GM19043 (cell line): ENCODE data around the gene ZNF366.

Source experiments
- ATAC-seq: cut with Tn5 transposase; IDR thresholded peaks from one replicate; pipeline ENCODE4 v1.9.1; 2021; ENCODE audit warnings: low read depth; ENCODE audit not compliant: unreplicated experiment

ZNF366 gene

DNA sequence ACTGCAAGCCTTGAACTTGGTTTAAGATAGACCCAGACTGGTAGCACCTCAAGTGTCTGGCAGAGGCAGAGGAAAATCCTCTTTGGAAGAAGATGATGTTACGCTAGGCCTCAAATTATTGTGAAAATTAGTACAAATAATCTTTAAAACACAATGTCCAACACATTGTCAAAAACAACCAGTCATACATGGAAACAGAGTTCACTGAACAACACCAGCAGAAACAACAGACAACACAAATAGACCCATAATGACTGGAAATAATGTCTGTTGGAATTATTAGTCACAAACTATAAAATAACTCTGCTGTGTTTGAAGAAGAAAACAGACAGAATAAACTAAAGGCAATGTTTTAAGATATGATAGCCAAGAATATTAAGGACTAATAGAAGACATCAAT, 15.4 kb upstream of the ZNF366 start:
- ATAC-seq = no peak

DNA sequence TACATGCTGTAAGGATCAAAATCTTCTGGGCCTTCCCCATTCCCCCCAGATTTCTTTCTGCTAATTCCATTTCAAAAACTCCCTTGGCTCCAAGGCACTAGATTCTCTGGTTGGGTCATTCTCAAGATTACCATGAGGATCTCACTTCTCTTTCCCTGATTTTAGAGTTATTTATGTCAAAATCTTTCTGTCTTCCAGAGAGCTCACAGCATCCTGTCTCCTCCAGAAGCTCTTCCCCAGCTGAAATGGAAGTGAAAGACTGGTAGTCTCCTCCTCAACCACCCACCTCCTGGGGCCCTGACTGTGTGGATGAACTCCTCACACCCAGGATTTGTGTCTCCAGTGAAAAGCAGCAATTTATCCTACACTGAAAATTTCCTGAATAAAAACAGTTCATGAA, 11.9 kb upstream of the ZNF366 start:
- no peak for ATAC-seq

DNA sequence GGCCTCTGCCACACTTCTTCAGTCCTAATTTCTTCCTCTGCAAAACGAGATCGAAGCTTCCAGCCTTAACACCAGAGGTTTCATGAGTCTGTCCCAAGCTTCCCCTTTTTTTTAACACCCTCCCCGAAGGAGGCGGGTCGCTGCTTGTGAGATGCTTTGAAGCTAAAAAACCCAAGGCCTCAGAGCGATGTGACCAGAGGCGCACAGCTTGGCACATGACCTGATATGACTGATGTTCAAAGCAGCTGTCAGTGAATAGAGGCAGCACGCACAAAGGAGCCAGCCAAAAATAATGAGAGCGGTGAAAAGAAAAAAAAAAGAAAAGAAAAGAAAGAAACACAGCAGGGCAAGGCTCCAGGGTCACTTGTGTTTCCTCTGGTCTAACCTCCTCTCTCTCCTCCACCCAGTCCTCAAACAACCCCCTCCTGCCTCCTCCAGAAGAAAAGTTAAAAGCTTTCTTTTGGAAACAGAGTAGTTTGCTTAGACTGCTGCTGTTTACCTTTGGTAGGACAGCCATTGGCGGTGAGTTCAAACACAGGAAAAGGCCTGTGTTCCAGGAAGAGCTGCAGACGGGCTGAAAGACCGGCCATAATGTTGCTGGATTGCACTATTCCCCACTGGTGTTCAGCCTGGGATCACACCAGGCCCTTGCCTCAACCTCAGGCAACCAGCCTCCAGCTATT, 10.9 kb upstream of the ZNF366 start:
- ATAC-seq = no peak

DNA sequence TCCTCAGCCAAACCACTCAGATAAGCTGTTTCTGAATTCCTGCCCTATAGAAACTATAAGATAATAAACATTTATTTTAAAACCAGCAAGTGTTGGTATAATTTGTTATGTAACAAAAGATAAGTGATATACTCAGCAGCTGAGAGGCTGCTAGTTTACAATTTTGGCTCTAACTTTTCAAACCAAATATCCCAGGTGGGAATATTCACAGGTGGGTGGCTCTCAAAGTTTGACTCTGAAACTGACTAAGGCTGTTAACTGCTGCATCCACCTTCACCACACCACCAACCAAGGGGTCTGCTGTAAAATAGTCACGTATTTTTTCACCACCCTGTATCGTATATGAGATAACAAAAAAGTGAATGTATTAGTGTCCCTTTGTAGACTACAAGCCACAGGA, 9.7 kb upstream of the ZNF366 start:
- ATAC-seq = no peak

DNA sequence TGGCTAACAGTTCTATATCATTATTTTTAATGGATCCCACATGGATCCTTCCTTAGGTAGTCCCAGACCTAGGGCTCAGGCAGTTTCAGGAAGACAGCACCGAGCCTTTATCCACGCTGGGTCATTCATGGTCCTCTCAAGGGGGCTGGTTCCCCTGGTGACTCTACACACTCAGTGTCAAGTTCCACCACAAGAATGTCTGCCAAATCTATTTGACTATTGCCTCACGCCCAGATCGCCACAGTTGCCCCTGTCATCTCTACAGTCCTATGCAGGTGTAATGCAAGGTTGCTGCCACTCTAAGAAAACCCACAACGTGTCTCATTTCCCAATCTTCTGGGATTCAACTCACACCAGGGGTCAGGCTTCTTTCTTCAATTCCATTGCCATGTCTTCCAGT, 8.0 kb upstream of the ZNF366 start:
- ATAC-seq = no peak

DNA sequence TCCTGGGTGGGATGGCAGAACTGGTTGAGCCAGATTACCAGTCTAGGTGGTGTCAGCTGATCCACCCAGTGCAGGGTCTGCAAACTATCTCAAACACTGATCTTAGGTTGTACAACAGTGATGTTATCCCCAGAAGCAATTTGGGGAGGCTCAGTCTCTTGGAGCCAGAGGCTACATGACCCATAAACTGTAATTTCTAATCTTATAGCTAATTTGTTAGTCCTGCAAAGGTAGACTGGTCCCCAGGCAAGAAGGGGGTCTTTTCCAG, 5.3 kb upstream of the ZNF366 start:
- ATAC-seq = no peak

DNA sequence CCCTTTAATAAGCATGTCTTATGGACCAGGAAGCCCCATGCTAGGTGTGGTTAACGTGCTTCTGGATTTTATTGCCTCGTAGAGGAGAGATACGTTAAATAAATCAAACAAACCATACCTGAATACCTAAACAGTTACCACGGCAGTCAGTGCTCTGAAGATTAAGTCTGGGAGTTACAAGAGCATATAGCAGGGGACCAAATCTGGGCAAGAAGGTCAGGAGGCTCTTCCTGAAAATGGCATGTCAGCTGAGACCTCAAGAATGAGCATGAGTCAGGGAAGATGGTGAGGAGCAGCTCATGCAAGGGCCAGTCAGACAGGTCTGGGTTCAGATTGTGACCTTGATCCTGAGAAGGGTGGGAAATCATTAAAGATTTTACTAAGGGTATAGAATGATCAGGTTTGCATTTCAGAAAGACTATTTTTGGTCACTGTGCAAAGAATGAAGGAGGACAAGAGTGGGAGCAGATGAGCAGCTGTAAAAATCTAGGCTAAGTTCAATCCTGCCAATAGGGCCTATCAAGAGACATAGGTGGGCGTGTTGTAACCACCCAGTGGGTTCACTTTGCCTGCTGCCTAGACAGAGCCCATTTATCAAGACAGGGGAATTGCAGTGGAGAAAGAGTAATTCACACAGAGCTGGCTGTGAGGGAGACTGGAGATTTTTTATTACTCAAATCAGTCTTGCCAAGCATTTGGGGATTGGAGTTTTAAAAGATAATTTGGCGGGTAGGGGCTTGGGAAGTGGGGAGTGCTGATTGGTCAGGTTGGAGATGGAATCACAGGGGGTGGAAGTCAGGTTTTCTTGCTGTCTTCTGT, 4.8 kb upstream of the ZNF366 start:
- ATAC-seq = no peak

DNA sequence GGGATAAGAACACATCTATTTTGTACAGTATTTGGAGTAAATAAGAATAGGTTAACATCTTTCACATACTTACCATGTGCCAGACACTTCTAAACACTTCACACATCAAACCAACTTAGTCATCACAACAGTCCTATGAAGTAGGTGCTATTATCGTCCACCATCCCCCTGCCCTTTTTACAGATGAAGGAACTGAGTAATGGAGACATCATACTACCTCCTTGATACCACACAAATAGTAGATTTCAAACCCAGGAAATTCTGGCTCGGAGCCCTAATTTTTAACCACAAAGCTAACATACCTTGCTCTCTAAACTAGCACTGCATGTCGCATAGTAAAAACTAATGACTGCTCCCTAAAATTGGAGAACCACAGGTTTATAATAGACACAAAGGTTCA, 4.2 kb upstream of the ZNF366 start:
- ATAC-seq = no peak

DNA sequence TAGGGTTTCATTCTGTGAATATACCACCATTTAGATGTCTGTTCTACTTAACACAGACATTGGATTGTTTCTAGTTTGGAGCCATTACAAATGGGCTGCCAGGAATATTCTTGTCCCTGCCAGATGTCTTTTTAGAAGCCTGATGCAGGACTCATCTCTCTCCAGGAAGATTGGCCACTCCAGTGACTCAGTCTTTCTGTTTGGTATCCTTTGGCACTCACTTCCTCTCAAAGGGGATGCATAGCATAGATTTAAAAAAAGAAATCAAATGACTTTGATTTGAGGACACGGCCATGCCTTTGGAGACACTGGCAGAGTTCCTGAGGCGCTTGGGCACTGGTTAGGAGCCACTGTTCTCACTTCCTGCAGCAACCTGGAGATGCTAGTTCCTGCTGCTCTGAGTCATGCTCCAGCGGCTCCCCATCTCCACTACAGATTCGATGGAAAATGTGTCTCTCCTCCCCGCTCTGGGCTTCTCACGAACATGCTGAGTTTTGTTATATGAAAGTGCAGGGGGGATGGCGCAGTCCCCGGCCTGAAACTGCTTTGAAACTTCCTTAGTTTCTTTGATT, 3.5 kb upstream of the ZNF366 start:
- ATAC-seq = no peak

DNA sequence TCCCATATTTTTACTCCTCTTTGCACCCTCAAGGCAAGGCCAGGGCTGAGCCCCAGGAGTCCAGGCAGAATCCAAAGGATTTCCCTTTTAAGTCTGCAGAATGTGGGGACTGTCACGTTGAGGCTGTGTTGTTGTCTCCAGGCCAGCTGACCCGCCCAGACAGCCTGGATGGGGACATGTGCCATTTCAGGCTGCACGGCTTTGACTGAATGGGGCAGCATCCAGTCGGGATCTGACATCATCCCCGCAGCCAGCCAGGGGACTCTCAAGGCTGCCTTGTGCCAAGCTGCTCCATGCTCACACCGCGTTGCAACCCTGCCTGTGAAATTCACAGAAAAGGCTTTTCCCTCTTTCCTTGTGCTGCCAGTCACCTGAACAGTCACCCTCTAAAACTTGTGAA, 2.2 kb upstream of the ZNF366 start:
- ATAC-seq = no peak

DNA sequence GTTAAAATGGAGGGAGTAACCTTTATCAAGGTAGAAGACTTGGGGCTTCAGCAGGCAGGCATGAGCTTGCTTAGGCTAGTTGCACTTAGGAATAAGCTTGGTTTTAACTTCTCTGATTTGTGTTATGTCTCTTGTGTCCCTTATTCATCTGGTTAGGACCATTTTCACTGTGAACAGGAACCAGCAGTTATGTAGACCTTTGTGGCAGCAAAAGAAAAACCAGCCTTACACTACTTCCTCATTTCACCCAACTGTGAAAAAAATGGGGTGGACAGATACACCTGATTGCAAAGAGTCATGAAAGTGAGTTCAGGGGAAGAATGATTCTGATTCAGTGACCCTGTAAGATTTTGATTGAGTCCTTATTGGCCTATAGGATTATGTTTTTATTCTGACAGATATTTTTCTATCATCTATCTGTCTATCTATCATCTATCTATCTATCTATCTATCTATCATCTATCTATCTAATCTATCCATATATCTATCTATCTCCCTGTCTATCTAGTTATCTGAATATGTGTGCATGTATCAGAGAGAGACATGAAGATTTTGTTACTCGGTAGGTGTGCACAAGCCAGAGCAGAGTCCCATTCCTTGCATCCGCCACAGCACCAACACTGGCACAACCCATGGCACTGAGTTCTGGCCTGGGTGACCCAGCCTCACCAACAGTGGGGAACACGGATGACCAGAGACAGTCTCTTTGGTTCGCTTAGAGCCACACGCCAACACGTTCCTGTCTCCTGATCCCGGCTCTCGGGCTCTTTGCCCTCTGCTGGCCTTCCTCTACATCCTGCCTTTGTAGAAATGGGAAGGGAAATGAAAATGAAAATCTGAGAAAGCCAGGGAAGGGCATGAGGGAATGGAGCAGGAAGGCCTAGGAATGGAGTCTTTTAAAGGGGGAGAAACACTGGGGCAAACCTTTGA, 1.3 kb upstream of the ZNF366 start:
- peak; percentile 93 for ATAC-seq

DNA sequence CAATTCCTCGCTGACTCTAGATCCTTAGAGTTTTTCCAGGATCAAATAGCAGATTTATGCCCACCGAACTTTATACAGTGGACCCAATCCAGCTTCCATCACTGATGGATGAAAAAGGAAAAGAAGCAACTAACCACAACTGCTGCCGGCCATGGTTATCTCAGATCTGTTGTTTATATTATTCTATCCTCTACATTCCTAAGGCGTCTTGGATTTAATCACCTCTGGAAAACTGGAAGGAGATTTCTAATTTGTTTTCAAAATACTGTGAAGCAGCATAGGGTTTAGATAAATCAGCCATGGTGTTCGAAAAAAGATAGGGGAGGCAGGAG, 663 bp upstream of the ZNF366 start:
- no peak for ATAC-seq

DNA sequence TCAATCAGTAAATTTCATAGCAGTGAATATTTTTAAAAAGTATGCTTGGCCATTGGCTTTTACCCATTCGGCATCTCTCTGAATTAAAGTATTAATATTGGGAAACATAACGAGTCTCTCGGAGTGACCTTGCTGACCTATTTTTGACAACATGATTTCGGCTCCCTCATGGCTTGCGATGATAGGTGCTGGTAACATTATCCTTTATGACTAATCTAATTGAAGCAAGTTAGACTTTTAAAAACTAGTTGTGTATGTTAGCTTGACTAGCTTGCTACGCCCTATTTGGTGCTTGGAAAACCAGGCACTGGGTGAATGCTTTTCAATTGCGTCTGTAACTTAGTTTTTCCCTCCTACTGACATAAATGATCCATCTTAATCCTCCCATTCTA, 1.1 kb downstream of the ZNF366 start:
- ATAC-seq = no peak

DNA sequence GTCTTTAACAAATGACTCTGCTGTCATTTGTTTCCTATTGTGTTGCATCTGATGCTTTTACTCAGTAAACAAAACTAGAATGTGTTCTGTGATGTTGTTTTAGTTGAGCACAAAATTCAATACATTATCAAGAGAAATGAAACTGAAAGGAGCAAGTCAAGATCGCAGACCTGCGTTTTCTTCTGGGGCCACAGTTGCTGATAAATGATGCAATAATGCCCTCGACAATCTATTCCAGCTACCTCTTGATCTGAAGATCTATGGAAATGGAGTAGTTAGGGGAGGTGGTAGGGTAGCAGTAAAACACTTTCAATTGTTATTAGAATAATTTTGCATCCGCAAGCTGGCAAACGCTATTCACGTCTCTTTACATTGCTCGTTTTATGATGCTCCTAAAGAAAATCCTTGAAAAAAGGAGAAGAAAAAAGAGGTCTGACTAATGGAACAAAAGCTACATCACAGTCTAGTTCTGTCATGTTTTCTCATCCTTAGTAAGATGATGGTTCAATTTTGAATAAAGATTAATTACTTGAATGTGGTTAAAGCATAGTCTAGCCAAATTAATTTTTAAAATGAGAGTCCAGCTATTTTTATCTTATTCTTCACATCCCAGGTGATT, 1.6 kb downstream of the ZNF366 start:
- ATAC-seq = no peak

DNA sequence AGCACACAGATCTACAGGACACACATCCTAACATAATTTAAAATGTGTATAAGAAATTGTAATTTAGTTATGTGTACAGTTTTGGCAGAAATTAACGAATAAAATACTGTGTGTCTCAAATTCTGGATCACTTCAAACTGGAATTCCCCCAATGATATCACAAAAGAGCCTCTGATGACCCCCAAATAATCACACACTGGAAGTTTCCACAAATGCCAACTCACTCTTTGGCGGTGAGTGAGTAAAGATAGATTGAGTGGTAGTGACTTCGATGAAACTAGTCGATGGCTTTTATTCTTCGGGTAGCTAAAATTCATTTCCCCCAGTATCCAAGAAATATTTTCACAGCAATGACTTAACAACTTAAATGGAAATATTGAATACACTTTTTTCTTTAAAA, 2.2 kb downstream of the ZNF366 start:
- ATAC-seq = no peak

DNA sequence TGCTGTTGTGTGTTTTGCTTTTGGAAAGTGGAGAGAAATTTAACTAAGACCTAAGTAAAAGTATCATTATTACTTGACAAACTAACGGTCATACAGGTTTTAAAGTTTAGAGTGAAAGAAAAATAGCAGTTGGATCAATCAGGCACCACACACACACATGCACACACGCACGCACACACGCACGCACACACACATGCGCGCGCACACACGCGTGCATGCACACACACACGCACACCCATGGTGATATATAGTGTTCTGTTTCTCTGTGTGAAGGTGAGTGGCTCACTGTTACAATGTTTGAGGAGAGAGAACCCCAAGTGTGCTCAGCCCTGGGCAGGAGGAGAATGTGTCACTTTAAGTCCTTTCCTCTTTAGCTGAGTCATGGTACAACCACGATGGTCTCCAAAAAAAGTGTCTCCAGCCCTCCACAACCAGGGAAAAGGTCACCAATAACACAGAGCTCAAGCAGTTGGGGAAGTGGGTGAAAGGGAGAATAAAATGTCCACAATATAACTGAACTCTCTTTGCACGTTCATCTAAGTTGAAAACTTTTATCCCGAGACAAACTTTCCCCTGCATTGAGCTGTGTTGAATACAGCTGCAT, 3.2 kb downstream of the ZNF366 start:
- no peak for ATAC-seq

DNA sequence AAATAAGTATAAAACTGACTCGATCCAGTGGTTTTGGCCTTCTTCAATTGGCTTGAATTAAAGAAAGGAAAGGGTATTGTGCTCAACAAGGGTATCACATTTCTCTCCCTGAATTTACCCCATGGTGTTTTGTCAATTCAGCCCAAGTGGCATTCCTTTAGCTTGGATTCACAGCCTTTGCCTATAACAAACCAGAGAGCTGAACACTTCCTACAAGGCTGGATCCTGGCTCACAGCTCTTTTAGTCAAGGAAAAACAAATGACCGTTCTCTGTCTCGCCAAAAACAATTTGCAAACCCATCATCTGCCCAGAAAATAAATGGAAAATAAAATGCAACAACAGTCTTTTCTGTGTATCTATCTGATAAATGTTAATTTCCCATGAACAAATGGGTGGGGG, 5.7 kb downstream of the ZNF366 start:
- ATAC-seq = no peak

DNA sequence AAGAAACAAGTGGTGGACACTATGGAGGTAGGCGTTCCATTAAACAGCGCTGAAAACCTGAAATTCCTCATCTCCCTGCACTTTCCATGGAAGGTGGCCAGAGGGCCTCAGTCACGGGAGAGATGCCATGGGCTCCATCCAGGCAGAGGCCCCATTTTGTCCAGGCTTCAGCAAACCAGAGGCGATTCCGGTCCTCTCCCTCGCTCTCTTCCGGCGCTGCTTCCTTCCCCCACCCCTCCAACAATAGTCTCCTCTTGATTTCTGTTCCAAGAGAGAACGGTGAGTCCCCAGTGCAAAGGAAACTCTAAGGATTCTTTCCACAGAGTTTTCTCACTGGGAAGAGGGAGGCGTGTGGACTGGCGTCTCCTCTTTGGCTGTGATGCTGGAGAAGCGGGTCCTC, 7.5 kb downstream of the ZNF366 start:
- no peak for ATAC-seq

DNA sequence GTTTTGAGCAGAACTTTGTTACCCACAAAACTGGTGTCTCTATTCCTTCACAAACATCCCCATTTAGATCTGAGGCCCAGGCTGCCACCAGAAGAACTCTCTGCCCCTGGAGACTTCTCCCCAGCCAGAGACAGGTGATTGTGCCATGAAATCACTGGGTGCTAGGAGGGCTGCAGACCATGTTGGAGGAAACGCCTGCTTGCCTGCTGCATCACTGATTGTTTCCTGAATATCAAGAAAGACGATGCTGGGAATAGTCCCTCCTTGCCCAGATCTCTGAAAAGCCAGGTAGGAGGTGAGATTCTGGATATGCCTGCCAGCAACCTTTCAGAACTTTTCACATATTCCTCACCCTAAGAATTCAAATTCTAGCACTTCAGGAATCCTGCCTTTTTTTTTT, 8.1 kb downstream of the ZNF366 start:
- ATAC-seq = no peak

DNA sequence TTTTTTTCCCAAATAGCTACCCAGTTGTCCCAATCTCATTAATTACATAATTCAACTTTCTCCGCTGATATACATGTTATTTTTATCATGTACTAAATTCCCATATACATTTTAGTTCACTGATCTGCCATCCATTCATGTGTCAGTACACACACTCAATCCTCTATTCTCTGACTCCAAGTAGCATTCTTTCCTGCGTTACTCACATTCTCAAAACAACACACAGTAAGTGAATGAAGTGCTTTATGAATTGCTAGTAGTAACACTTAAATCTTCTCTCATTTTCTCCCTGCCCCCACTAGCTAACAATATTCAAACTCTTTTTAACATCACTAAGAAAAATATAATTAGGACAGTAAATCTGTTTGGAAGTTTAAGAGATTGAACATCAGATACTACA, 8.9 kb downstream of the ZNF366 start:
- ATAC-seq = no peak

DNA sequence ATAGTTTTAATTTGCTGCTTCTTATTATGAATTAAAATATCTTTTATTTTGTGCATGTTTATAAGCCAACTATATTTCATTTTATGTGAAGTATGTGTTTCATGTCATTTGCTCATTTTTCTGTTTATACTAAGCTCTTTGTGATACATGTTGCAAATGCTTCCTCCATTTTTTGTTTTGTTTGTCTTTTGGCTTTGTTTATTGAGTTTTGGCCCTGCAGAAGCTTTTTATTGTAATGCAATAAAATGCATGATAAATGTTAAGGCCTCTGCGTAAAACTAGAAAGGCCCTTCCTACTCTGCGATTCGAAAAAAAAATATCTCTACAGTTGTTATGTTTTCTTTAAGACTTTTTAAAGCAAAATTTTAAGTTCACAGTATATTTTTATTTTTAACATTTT, 9.4 kb downstream of the ZNF366 start:
- no peak for ATAC-seq
